Liver (tissue), 9 donors: Measurements from ENCODE around the gene KCNS1. TPM values are rescaled to one million over a fixed set of nuclear protein-coding genes. Genes with fewer than 3 reads are reported as not detected.
A peak's percentile ranks its signal among the peaks of the same experiment; 100 is the strongest.

Source experiments
- DNase-seq: peaks from one replicate; pipeline ENCODE4 v3.0.0-alpha.2; 2017; ENCODE audit warnings: low spot score
- H3K27ac ChIP-seq, 2 donors: one replicate each; pipeline ENCODE4 v1.7.0; 2013; ENCODE audit warnings: inconsistent platforms in 2 of 2, low read length in 2 of 2, control low read depth in 1 of 2, low read depth in 1 of 2, mild to moderate bottlenecking in 1 of 2
- H3K27me3 ChIP-seq, 4 donors: one replicate each; pipeline versions ENCODE4 v1.6.1 to v1.7.0; 2013; ENCODE audit warnings: low read length in 3 of 4, inconsistent platforms in 1 of 4, mild to moderate bottlenecking in 1 of 4, moderate library complexity in 1 of 4; ENCODE audit not compliant: control insufficient read depth in 4 of 4, insufficient read depth in 4 of 4
- H3K36me3 ChIP-seq, 4 donors: one replicate each; pipeline versions ENCODE4 v1.6.1 to v1.7.0; 2013; ENCODE audit warnings: low read length in 3 of 4, mild to moderate bottlenecking in 3 of 4, low read depth in 1 of 4, moderate library complexity in 1 of 4; ENCODE audit not compliant: control insufficient read depth in 4 of 4, insufficient read depth in 3 of 4
- H3K4me1 ChIP-seq, 4 donors: one replicate each; pipeline versions ENCODE4 v1.6.1 to v1.7.0; 2013; ENCODE audit warnings: low read length in 3 of 4, mild to moderate bottlenecking in 3 of 4, moderate library complexity in 1 of 4; ENCODE audit not compliant: control insufficient read depth in 4 of 4, insufficient read depth in 4 of 4
- H3K4me3 ChIP-seq, 3 donors: one replicate each; pipeline versions ENCODE4 v1.6.1 to v1.7.0; 2013; ENCODE audit warnings: low read length in 3 of 3, control low read depth in 1 of 3, low read depth in 1 of 3, mild to moderate bottlenecking in 1 of 3
- H3K9ac ChIP-seq, 2 donors: one replicate each; pipeline ENCODE4 v1.7.0; 2013; ENCODE audit warnings: low read length in 2 of 2, mild to moderate bottlenecking in 2 of 2, moderate library complexity in 2 of 2, control low read depth in 1 of 2, low read depth in 1 of 2
- H3K9me3 ChIP-seq, 4 donors: one replicate each; pipeline versions ENCODE4 v1.6.1 to v1.7.0; 2013; ENCODE audit warnings: low read length in 3 of 4; ENCODE audit not compliant: control insufficient read depth in 4 of 4
- EGR1 ChIP-seq, 2 donors: IDR thresholded peaks; 2 replicates each; pipeline ENCODE4 v1.6.1; 2016 to 2018; ENCODE audit warnings: antibody characterized with exemption in 2 of 2, low read depth in 2 of 2
- FOXA1 ChIP-seq: IDR thresholded peaks from 2 replicates; pipeline ENCODE4 v1.6.1; 2016; ENCODE audit warnings: antibody characterized with exemption
- FOXA2 ChIP-seq: IDR thresholded peaks from 2 replicates; pipeline ENCODE4 v1.6.1; 2016; ENCODE audit warnings: antibody characterized with exemption
- GABPA ChIP-seq, 2 donors: IDR thresholded peaks in 1 of 2; conservative IDR thresholded peaks in 1 of 2; 2 replicates each; pipeline ENCODE4 v1.6.1; 2016; ENCODE audit warnings: antibody characterized with exemption in 2 of 2, mild to moderate bottlenecking in 1 of 2, moderate library complexity in 1 of 2
- HNF4A ChIP-seq, 2 donors: conservative IDR thresholded peaks; 2 replicates each; pipeline ENCODE4 v1.6.1; 2016; ENCODE audit warnings: antibody characterized with exemption in 2 of 2, mild to moderate bottlenecking in 2 of 2
- HNF4G ChIP-seq: IDR thresholded peaks from 2 replicates; pipeline ENCODE4 v1.6.1; 2016; ENCODE audit warnings: antibody characterized with exemption
- JUND ChIP-seq, 2 donors: IDR thresholded peaks; 2 replicates each; pipeline ENCODE4 v1.6.1; 2016; ENCODE audit warnings: antibody characterized with exemption in 2 of 2
- NR2F2 ChIP-seq: IDR thresholded peaks from 2 replicates; pipeline ENCODE4 v1.6.1; 2016; ENCODE audit warnings: antibody characterized with exemption
- RAD21 ChIP-seq, 2 donors: IDR thresholded peaks; 2 replicates each; pipeline ENCODE4 v1.6.1; 2016; ENCODE audit warnings: antibody characterized with exemption in 2 of 2, mild to moderate bottlenecking in 2 of 2
- RXRA ChIP-seq, 2 donors: IDR thresholded peaks; 2 replicates each; pipeline ENCODE4 v1.6.1; 2017 to 2018; ENCODE audit warnings: antibody characterized with exemption in 2 of 2, mild to moderate bottlenecking in 1 of 2
- SP1 ChIP-seq: IDR thresholded peaks from 2 replicates; pipeline ENCODE4 v1.6.1; 2018; ENCODE audit warnings: antibody characterized with exemption, mild to moderate bottlenecking
- TAF1 ChIP-seq: conservative IDR thresholded peaks from 2 replicates; pipeline ENCODE4 v1.6.1; 2016; ENCODE audit warnings: antibody characterized with exemption, mild to moderate bottlenecking
- YY1 ChIP-seq: IDR thresholded peaks from 2 replicates; pipeline ENCODE4 v1.6.1; 2016; ENCODE audit warnings: antibody characterized with exemption, mild to moderate bottlenecking
- WGBS: extraction: QIAGEN DNeasy Blood & Tissue Kit; methylation state at CpG from one replicate; pipeline ENCODE4 v1.1.7; 2013; 5-methylcytosine and 5-hydroxymethylcytosine counted together
- polyA plus RNA-seq, 2 donors: library from polyadenylated mRNA; stranded (reverse) in 1 of 2; unstranded in 1 of 2; fragments of 200-250 nt in 1 of 2; fragments of >200 nt in 1 of 2; fragmentation: Nextera tagmentation in 1 of 2; extraction: Ambion mirVana in 1 of 2; gene quantifications; one replicate each; pipeline versions ENCODE4 v1.2.1 to v1.2.3, GENCODE V29; 2013 to 2015
- total RNA-seq, 2 donors: library from RNA; depleted of rRNA; stranded (reverse); fragments of >200 nt; gene quantifications; one replicate each; pipeline ENCODE4 v1.2.3, GENCODE V29; 2014
- TF ChIP-seq, protein P1 (sequence below): IDR thresholded peaks from 2 replicates; pipeline ENCODE4 v1.6.1; 2016; ENCODE audit warnings: antibody characterized with exemption
- TF ChIP-seq, protein P2 (sequence below): IDR thresholded peaks from 2 replicates; pipeline ENCODE4 v1.6.1; 2016; ENCODE audit warnings: antibody characterized with exemption
- TF ChIP-seq, protein P3 (sequence below): IDR thresholded peaks from 2 replicates; pipeline ENCODE4 v1.6.1; 2016; ENCODE audit warnings: antibody characterized with exemption
- TF ChIP-seq, protein P4 (sequence below): IDR thresholded peaks from 2 replicates; pipeline ENCODE4 v1.6.1; 2016; ENCODE audit warnings: antibody characterized with exemption, mild to moderate bottlenecking
- TF ChIP-seq, protein P5 (sequence below): fragments of 150-350 bp; IDR thresholded peaks from 2 replicates; pipeline ENCODE4 v1.5.1; 2017; ENCODE audit warnings: improper control_type of control experiment, low read depth, low read length; ENCODE audit not compliant: missing input control
- donor health status: healthy.
- donor health status: healthy.
- donor health status: healthy.
- donor health status: healthy.
- donor health status: healthy.

KCNS1 gene
- total and polyA plus RNA-seq, 4 donors = 0.02 to 0.09 TPM; not detected in 2

DNA sequence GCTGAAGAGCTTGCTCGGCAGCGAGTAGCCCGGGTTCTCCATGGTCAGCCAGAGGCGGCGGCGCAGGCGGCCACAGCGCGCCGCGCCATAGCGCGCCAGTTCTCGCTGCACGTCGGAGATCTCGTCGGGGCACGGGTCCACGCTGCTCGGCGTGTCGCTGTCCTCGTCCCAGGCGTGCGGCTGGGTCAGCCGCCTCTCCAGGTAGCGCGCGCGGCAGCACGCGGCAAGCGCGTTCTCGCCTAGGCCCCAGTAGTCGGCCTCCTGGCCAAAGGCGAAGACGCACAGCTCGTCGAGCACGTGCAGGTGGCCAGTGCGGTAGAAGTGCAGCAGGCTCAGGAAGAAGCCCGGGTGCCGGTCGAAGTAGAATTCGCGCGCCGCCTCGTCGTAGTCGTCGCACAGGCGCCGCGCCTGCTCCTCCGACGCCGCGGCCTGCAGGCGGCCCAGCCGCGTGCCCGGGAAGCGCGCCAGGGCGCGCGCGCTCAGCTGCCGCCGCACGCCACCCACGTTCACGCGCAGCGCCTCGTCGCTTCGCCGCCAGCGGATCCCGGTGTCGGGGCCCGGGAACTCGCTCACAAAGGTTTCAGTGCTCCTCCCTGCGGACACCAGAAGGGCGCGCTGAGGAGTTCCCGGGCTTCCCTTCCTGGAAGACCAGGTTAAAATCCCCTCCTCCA is 2.7 kb downstream of the KCNS1 start:
- Histone ChIP-seq H3K4me1 (peaks cover 11 to 23% (median 16%) of the 10 kb centered on the region in 4 donors), H3K27ac (no peak overlapping the region), H3K9ac (no peak overlapping the region), H3K4me3 (peak overlapping the region in 2 of 3 donors; percentile 12 to 34), H3K9me3 (no peaks in the 10 kb centered on the region), H3K36me3 (no peaks in the 10 kb centered on the region), H3K27me3 (peaks cover 4 to 13% (median 8%) of the 10 kb centered on the region in 4 donors)
- no peak for DNase-seq
- TF ChIP-seq, protein P1, sequence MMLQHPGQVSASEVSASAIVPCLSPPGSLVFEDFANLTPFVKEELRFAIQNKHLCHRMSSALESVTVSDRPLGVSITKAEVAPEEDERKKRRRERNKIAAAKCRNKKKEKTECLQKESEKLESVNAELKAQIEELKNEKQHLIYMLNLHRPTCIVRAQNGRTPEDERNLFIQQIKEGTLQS = no peak
- TF ChIP-seq YY1 (no peak), SP1 (no peak), HNF4G (no peak), RAD21 (IDR thresholded peaks at IDR 0.05) (no peak), JUND (IDR thresholded peaks at IDR 0.05) (no peak), RXRA (IDR thresholded peaks at IDR 0.05) (no peak), TAF1 (no peak), HNF4A (conservative IDR thresholded peaks at IDR 0.05) (no peak), EGR1 (IDR thresholded peaks at IDR 0.05; ENCODE audit: low read depth in 2 of 2) (no peak), FOXA2 (no peak), FOXA1 (no peak), GABPA (IDR thresholded peaks at IDR 0.05 in 1 of 2, conservative IDR thresholded peaks at IDR 0.05 in 1 of 2) (no peak), NR2F2 (no peak)
- TF ChIP-seq, protein P2, sequence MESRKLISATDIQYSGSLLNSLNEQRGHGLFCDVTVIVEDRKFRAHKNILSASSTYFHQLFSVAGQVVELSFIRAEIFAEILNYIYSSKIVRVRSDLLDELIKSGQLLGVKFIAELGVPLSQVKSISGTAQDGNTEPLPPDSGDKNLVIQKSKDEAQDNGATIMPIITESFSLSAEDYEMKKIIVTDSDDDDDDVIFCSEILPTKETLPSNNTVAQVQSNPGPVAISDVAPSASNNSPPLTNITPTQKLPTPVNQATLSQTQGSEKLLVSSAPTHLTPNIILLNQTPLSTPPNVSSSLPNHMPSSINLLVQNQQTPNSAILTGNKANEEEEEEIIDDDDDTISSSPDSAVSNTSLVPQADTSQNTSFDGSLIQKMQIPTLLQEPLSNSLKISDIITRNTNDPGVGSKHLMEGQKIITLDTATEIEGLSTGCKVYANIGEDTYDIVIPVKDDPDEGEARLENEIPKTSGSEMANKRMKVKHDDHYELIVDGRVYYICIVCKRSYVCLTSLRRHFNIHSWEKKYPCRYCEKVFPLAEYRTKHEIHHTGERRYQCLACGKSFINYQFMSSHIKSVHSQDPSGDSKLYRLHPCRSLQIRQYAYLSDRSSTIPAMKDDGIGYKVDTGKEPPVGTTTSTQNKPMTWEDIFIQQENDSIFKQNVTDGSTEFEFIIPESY = no peak
- TF ChIP-seq, protein P3, sequence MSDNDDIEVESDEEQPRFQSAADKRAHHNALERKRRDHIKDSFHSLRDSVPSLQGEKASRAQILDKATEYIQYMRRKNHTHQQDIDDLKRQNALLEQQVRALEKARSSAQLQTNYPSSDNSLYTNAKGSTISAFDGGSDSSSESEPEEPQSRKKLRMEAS = no peak
- TF ChIP-seq, protein P4, sequence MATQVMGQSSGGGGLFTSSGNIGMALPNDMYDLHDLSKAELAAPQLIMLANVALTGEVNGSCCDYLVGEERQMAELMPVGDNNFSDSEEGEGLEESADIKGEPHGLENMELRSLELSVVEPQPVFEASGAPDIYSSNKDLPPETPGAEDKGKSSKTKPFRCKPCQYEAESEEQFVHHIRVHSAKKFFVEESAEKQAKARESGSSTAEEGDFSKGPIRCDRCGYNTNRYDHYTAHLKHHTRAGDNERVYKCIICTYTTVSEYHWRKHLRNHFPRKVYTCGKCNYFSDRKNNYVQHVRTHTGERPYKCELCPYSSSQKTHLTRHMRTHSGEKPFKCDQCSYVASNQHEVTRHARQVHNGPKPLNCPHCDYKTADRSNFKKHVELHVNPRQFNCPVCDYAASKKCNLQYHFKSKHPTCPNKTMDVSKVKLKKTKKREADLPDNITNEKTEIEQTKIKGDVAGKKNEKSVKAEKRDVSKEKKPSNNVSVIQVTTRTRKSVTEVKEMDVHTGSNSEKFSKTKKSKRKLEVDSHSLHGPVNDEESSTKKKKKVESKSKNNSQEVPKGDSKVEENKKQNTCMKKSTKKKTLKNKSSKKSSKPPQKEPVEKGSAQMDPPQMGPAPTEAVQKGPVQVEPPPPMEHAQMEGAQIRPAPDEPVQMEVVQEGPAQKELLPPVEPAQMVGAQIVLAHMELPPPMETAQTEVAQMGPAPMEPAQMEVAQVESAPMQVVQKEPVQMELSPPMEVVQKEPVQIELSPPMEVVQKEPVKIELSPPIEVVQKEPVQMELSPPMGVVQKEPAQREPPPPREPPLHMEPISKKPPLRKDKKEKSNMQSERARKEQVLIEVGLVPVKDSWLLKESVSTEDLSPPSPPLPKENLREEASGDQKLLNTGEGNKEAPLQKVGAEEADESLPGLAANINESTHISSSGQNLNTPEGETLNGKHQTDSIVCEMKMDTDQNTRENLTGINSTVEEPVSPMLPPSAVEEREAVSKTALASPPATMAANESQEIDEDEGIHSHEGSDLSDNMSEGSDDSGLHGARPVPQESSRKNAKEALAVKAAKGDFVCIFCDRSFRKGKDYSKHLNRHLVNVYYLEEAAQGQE = no peak
- TF ChIP-seq, protein P5, sequence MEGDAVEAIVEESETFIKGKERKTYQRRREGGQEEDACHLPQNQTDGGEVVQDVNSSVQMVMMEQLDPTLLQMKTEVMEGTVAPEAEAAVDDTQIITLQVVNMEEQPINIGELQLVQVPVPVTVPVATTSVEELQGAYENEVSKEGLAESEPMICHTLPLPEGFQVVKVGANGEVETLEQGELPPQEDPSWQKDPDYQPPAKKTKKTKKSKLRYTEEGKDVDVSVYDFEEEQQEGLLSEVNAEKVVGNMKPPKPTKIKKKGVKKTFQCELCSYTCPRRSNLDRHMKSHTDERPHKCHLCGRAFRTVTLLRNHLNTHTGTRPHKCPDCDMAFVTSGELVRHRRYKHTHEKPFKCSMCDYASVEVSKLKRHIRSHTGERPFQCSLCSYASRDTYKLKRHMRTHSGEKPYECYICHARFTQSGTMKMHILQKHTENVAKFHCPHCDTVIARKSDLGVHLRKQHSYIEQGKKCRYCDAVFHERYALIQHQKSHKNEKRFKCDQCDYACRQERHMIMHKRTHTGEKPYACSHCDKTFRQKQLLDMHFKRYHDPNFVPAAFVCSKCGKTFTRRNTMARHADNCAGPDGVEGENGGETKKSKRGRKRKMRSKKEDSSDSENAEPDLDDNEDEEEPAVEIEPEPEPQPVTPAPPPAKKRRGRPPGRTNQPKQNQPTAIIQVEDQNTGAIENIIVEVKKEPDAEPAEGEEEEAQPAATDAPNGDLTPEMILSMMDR = no peak
- 17% methylated on average over 91 of the region's 91 CpGs for WGBS
